ENCODE data around the gene CD209. TPM values are rescaled to one million over a fixed set of nuclear protein-coding genes. Genes with fewer than 3 reads are reported as not detected.

The CD209 gene
- polyA plus RNA-seq, 1 donor from 2014 or later, result not detected

GRCh38 chr19:7739801-7740681 is 7.3 kb downstream of the CD209 start:
- TF ChIP-seq REST (IDR thresholded peaks at IDR 0.05; ENCODE audit: borderline replicate concordance), result no peak
- no peak for TF ChIP-seq EP300 (conservative IDR thresholded peaks at IDR 0.05; ENCODE audit: poor library complexity, severe bottlenecking)
- TF ChIP-seq MXI1 (conservative IDR thresholded peaks at IDR 0.05; ENCODE audit: poor library complexity, severe bottlenecking), result no peak
- no peak for TF ChIP-seq SMC3 (conservative IDR thresholded peaks at IDR 0.05; ENCODE audit: poor library complexity)
- TF ChIP-seq RAD21 (conservative IDR thresholded peaks at IDR 0.05), result no peak
- TF ChIP-seq POLR2AphosphoS5 (IDR thresholded peaks at IDR 0.05), result no peak
- no peak for TF ChIP-seq TAF1 (IDR thresholded peaks at IDR 0.05; ENCODE audit: low read depth)
- no peak for TF ChIP-seq EZH2 (IDR thresholded peaks at IDR 0.05; ENCODE audit: borderline replicate concordance, insufficient read depth, low read length, poor library complexity, severe bottlenecking)
- no peak for TF ChIP-seq CTCF (IDR thresholded peaks at IDR 0.05; ENCODE audit: poor library complexity, severe bottlenecking)
- Histone ChIP-seq H3K9ac (ENCODE audit: low read length) (no peak overlapping the region), H4K20me1 (ENCODE audit: insufficient read depth) (no peaks in the 10 kb centered on the region), H3K9me3 (ENCODE audit: low read length) (no peaks in the 10 kb centered on the region), H3K9me2 (ENCODE audit: insufficient read depth, low read length) (no peaks in the 10 kb centered on the region), H2AFZ (ENCODE audit: low read depth, low read length) (no peak overlapping the region), H3K4me3 (ENCODE audit: low read length) (no peak overlapping the region), H3K79me2 (replicated peaks; ENCODE audit: insufficient read depth, low read length) (no peaks in the 10 kb centered on the region), H3F3A (ENCODE audit: insufficient read depth, low read length, poor library complexity, severe bottlenecking) (no peaks in the 10 kb centered on the region), H3K27ac (ENCODE audit: low read length) (no peak overlapping the region), H3K36me3 (ENCODE audit: insufficient read depth, low read length) (no peaks in the 10 kb centered on the region), H3K27me3 (ENCODE audit: insufficient read depth, low read depth, low read length) (peaks cover 6% of the 10 kb centered on the region), H3K4me2 (ENCODE audit: low read length) (no peak overlapping the region)

- H3K4me2 ChIP-seq (ENCODE audit: low read length), result no peak overlapping the region
- no peak overlapping the region for H3K4me3 ChIP-seq (ENCODE audit: low read length)
- H3K9me2 ChIP-seq (ENCODE audit: insufficient read depth, low read length), result no peaks in the 10 kb centered on the region
- no peak overlapping the region for H3K9ac ChIP-seq (ENCODE audit: low read length)
- no peak overlapping the region for H3K27ac ChIP-seq (ENCODE audit: low read length)
- H4K20me1 ChIP-seq (ENCODE audit: insufficient read depth), result no peaks in the 10 kb centered on the region
- TF ChIP-seq EZH2 (IDR thresholded peaks at IDR 0.05; ENCODE audit: borderline replicate concordance, insufficient read depth, low read length, poor library complexity, severe bottlenecking) (no peak), TAF1 (IDR thresholded peaks at IDR 0.05; ENCODE audit: low read depth) (no peak), MXI1 (conservative IDR thresholded peaks at IDR 0.05; ENCODE audit: poor library complexity, severe bottlenecking) (no peak), EP300 (conservative IDR thresholded peaks at IDR 0.05; ENCODE audit: poor library complexity, severe bottlenecking) (no peak), POLR2AphosphoS5 (IDR thresholded peaks at IDR 0.05) (no peak), SMC3 (conservative IDR thresholded peaks at IDR 0.05; ENCODE audit: poor library complexity) (no peak), RAD21 (conservative IDR thresholded peaks at IDR 0.05) (no peak), REST (IDR thresholded peaks at IDR 0.05; ENCODE audit: borderline replicate concordance) (no peak), CTCF (IDR thresholded peaks at IDR 0.05; ENCODE audit: poor library complexity, severe bottlenecking) (no peak)
- H3K27me3 ChIP-seq (ENCODE audit: insufficient read depth, low read depth, low read length), result peaks cover 6% of the 10 kb centered on the region
- no peaks in the 10 kb centered on the region for H3F3A ChIP-seq (ENCODE audit: insufficient read depth, low read length, poor library complexity, severe bottlenecking)
- H3K36me3 ChIP-seq (ENCODE audit: insufficient read depth, low read length), result no peaks in the 10 kb centered on the region
- no peaks in the 10 kb centered on the region for H3K9me3 ChIP-seq (ENCODE audit: low read length)
- H2AFZ ChIP-seq (ENCODE audit: low read depth, low read length), result no peak overlapping the region
- no peaks in the 10 kb centered on the region for H3K79me2 ChIP-seq (replicated peaks; ENCODE audit: insufficient read depth, low read length)
Observed at GRCh38 chr19:7739211-7739755, 8.1 kb downstream of the CD209 start.
